IMR-90 (cell line): ENCODE measurements around the gene MZF1.

Experiments used
- BHLHE40 ChIP-seq: fragments of 150-350 bp; IDR thresholded peaks from 2 replicates; pipeline ENCODE4 v1.6.1; 2016; ENCODE audit warnings: mild to moderate bottlenecking, low read depth, low read length
- CEBPB ChIP-seq: IDR thresholded peaks from 2 replicates; pipeline ENCODE4 v1.6.1; 2012; ENCODE audit warnings: low read depth, low read length, improper control_type of control experiment
- CHD1 ChIP-seq: IDR thresholded peaks from 2 replicates; pipeline ENCODE4 v1.6.1; 2012; ENCODE audit warnings: low read depth, low read length, improper control_type of control experiment
- CTCF ChIP-seq: conservative IDR thresholded peaks from 2 replicates; pipeline ENCODE4 v1.5.1; 2012; ENCODE audit warnings: mild to moderate bottlenecking, low read depth, low read length, improper control_type of control experiment
- FOS ChIP-seq: fragments of 150-350 bp; IDR thresholded peaks from 2 replicates; pipeline ENCODE4 v1.6.1; 2016; ENCODE audit warnings: low read depth, low read length
- MAFK ChIP-seq: IDR thresholded peaks from 2 replicates; pipeline ENCODE4 v1.6.1; 2012; ENCODE audit warnings: low read depth, low read length, improper control_type of control experiment
- MAZ ChIP-seq: IDR thresholded peaks from 2 replicates; pipeline ENCODE4 v1.6.1; 2012; ENCODE audit warnings: low read depth, mild to moderate bottlenecking, low read length, improper control_type of control experiment, moderate library complexity, borderline replicate concordance
- MXI1 ChIP-seq: IDR thresholded peaks from 2 replicates; pipeline ENCODE4 v1.6.1; 2012; ENCODE audit warnings: low read depth, mild to moderate bottlenecking, low read length, moderate library complexity, borderline replicate concordance
- POLR2A ChIP-seq: IDR thresholded peaks from 2 replicates; pipeline ENCODE4 v1.6.1; 2012; ENCODE audit warnings: mild to moderate bottlenecking, low read depth, low read length
- RAD21 ChIP-seq: IDR thresholded peaks from 2 replicates; pipeline ENCODE4 v1.6.1; 2012; ENCODE audit warnings: low read length, improper control_type of control experiment
- RCOR1 ChIP-seq: IDR thresholded peaks from 2 replicates; pipeline ENCODE4 v1.6.1; 2012; ENCODE audit warnings: mild to moderate bottlenecking, low read length, improper control_type of control experiment; ENCODE audit not compliant: insufficient replicate concordance
- RFX5 ChIP-seq: IDR thresholded peaks from 2 replicates; pipeline ENCODE4 v1.8.0; 2012; ENCODE audit warnings: low read depth, mild to moderate bottlenecking, low read length, moderate library complexity
- SMC3 ChIP-seq: fragments of 150-350 bp; IDR thresholded peaks from 2 replicates; pipeline ENCODE4 v1.6.1; 2016; ENCODE audit warnings: low read depth, mild to moderate bottlenecking, antibody characterized with exemption, low read length, moderate library complexity
- USF2 ChIP-seq: fragments of 150-350 bp; IDR thresholded peaks from 2 replicates; pipeline ENCODE4 v1.6.1; 2017; ENCODE audit warnings: mild to moderate bottlenecking, antibody characterized with exemption, low read length, low read depth

GRCh38 chr19:58559275-58560006 is 13.7 kb downstream of the MZF1 start:
- TF ChIP-seq MXI1: peak; percentile 73; the same call in 1 of the 2 replicates
- no peak for TF ChIP-seq CTCF
- TF ChIP-seq POLR2A: peak; percentile 82
- TF ChIP-seq RAD21: no peak
- TF ChIP-seq USF2: no peak; the same call in 1 of the 2 replicates
- TF ChIP-seq SMC3: no peak
- no peak for TF ChIP-seq RCOR1
- TF ChIP-seq CEBPB: no peak
- TF ChIP-seq FOS: no peak
- TF ChIP-seq CHD1: peak; percentile 68; the same call in 1 of the 2 replicates
- TF ChIP-seq RFX5: no peak
- no peak for TF ChIP-seq MAFK
- peak; percentile 89 for TF ChIP-seq MAZ
- no peak; the same call in 1 of the 2 replicates for TF ChIP-seq BHLHE40
